HG03025 (cell line): ENCODE data around the gene IL6R.

Source experiments
- ATAC-seq: cut with Tn5 transposase; IDR thresholded peaks from one replicate; pipeline ENCODE4 v1.9.1; 2021; ENCODE audit warnings: mild to moderate bottlenecking, moderate library complexity; ENCODE audit not compliant: unreplicated experiment, low FRiP score

Gene IL6R

DNA sequence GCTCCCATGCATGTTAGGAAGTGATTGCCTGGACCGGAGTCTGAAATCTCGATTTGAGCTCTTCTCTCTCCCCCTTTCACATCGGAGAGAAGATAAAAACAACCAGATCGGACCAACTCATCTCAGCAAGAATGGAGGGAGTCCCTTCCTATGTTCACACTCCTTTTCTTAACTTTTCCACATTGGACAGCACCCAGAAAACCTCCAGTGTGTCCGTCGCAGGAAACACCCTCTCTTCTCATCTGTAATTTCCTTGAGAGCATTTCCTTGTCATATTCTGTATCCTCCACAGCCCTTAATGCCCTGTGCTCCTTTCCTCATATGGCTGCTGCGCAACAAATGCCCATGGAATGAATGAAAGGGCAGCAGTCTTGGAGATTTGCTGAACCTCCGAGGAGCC lies 95.4 kb downstream of the IL6R start:
- no peak for ATAC-seq

DNA sequence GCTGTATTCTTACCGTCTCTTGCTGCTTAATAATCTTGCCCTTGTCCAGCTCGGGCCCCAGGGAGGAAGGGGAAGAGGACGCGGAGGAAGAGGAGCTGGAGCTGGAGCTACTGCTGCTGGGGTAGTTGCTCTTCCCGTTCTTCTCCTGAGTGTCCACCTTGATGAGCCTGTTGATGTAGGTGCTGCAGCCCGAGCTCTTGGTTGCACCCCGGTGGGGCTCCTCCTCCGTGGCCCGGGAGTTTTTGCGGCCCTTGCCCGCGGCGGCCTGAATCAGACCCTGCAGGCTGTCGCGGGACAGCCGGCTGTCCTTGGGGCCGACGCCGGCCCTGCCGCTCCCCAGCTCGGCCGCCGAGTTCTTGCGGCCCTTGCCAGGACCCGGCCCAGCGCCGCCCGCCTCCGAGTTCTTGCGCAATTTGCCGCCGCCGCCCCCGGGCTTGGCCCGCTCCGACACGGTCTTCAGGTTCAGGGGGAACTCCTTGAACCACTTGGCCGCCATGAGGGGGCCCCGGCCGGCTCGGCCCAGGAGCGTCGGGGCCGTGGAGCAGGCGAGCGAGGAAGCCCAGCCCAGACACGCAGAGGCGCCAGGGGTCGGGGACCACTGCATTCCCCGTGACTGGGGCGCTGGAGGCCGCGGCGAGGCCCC lies 96.4 kb downstream of the IL6R start:
- ATAC-seq = no peak

DNA sequence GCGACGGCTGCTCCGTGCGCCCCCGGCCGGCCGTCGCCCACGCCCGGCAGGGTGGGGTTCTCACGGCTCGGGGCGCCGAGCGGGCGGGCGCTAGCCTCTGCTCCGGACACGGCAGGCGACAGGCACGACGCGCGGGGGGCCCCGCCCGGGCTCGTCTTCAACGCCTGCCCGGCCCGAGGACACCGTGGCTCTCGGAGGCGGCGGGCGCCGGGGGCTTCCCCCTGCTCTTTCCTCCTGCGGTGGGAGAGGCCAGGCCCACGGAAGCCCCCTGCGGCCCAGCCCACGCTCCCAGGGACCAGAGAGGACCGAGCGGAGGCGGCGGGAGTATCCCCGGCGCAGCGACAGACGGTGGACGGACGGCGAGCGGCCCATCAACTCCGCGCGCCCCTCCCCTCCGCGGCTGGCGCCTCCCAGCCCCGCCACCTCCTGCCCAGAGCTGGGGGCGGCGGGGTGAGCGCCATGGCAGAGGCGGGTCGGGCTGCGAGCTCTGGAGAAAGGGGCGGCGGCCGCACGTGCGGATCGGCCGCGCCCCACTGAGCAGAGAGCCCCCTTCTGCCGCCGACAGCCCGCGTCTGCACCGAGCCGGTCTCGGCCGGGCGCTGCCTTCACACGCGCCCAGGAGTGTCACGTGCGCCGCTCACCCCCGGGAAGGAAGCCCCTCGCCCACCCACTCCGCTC lies 97.1 kb downstream of the IL6R start, which contains the start of the genes SHE and TDRD10:
Gene SHE (minus strand): TSS at position 347 of the 678 bp plus-strand sequence. CDS start 386 bp downstream, outside the sequence.
Gene TDRD10 (plus strand): TSS at position 154 of the 678 bp plus-strand sequence. CDS start 4,685 bp downstream, outside the sequence.
- ATAC-seq = no peak

GRCh38 chr1:154502744-154503115 lies 97.6 kb downstream of the IL6R start:
- no peak for ATAC-seq

DNA sequence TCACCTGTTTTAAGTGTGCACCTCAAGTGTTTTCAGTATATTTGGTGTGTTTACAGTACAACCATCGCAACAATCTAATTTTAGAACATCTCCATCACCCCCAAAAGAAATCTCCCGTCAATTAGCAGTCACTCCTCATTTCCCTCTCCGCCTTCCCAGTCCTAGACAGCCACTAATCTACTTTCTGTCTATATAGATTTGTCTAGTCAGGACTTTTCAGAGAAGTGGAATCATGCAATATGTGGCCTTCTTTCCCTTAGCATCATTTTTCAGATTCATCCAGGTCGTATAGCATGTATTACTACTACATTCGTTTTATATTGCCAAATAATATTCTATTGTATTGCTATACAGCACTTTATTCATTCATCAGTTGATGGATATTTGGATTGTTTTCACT lies 98.8 kb downstream of the IL6R start:
- ATAC-seq = no peak

DNA sequence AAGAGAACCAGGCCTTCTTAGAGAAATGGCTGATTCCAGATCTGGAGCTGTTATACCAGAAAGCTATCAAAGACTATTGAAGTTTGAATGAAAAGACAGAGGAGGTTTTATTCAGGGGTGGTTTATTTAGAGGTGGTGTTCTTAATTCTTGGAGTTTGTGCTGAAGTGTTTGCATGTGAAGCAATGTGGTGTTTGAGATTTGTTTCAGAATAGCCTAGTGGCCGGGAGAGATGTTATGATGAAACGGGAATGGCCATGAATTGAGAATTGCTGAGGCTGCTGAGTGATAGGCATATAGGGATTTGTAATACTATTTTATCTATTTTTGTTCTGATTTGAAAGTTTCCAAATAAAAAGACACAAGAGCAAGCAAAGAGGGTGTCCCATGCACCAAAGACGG lies 107.6 kb downstream of the IL6R start:
- ATAC-seq = no peak

DNA sequence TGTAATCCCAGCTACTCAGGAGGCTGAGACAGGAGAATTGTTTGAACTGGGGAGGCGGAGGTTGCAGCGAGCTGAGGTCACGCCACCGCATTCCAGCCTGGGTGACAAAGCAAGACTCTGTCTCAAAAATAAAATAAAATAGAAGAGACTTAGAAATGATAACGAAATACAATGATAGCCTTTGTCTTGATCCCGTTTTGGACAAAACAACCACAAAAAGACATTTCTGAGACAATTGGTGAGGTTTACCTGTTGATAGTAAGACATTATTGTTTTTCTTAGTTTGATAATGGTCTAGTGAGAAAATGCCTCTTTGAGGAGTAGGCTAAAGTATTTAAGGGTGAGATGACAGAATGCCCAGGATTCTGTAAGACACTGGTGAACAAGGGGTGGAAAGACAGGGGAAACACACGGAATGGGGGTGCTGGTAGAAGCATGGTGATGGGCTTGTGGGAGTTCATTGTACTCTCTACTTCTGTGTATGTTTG lies 109.0 kb downstream of the IL6R start:
- ATAC-seq = no peak

DNA sequence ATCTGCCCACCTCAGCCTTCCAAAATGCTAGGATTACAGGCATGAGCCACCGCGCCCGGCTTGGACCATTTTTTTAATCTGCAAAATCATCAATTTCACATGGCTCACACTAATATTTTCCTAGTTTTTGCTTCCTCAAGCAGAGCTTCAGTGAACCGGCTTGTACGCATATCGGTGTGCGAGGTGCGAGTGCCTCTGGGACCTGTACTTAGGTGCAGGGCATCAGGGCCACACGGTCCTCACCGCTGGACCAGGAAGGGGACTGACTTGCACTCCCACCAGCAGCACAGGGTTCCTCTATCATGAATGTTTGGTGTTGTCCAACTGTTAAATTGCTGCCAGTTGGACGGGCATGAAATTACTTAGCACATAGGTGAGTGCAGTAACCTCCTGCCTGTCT lies 112.5 kb downstream of the IL6R start:
- ATAC-seq = no peak
